HG03432 (cell line): Measurements from ENCODE around the gene LYPLAL1.
A peak's percentile ranks its signal among the peaks of the same experiment; 100 is the strongest.

ENCODE experiments used
- ATAC-seq: cut with Tn5 transposase; IDR thresholded peaks from one replicate; pipeline ENCODE4 v1.9.1; 2021; ENCODE audit warnings: mild to moderate bottlenecking, moderate library complexity; ENCODE audit not compliant: unreplicated experiment

Gene LYPLAL1

GRCh38 chr1:219173758-219174459 lies at the start of gene LYPLAL1:
TSS of gene LYPLAL1 (plus strand) at chr1:219173878. CDS start at chr1:219173891, 13 bp downstream.
- peak; percentile 76 for ATAC-seq

- no peak for ATAC-seq
These were observed 49.5 kb upstream of the LYPLAL1 start for GRCh38 chr1:219124163-219124562.

- ATAC-seq = no peak
These were observed 48.3 kb upstream of the LYPLAL1 start for GRCh38 chr1:219125342-219125741.

- no peak for ATAC-seq
These were observed 47.3 kb upstream of the LYPLAL1 start for GRCh38 chr1:219126377-219126776.

- no peak for ATAC-seq
These were observed 44.7 kb upstream of the LYPLAL1 start for GRCh38 chr1:219128957-219129356.

- peak; percentile 62 for ATAC-seq
These were observed 43.2 kb upstream of the LYPLAL1 start for GRCh38 chr1:219130366-219130935.

GRCh38 chr1:219132939-219133338 lies 40.7 kb upstream of the LYPLAL1 start:
- ATAC-seq = no peak

- no peak for ATAC-seq
These were observed 34.9 kb upstream of the LYPLAL1 start for GRCh38 chr1:219138747-219139146.

- ATAC-seq = no peak
These were observed 33.3 kb upstream of the LYPLAL1 start for GRCh38 chr1:219140303-219140877.

GRCh38 chr1:219143735-219144134 lies 29.9 kb upstream of the LYPLAL1 start:
- ATAC-seq = no peak

- ATAC-seq = no peak
These were observed 28.9 kb upstream of the LYPLAL1 start for GRCh38 chr1:219144658-219145315.

GRCh38 chr1:219147571-219148019 lies 26.1 kb upstream of the LYPLAL1 start:
- no peak for ATAC-seq

GRCh38 chr1:219149009-219149577 lies 24.6 kb upstream of the LYPLAL1 start:
- no peak for ATAC-seq

- no peak for ATAC-seq
These were observed 23.7 kb upstream of the LYPLAL1 start for GRCh38 chr1:219149953-219150352.

- no peak for ATAC-seq
These were observed 22.8 kb upstream of the LYPLAL1 start for GRCh38 chr1:219150913-219151312.

GRCh38 chr1:219151467-219151866 lies 22.2 kb upstream of the LYPLAL1 start:
- ATAC-seq = no peak

- no peak for ATAC-seq
These were observed 20.9 kb upstream of the LYPLAL1 start for GRCh38 chr1:219152751-219153150.

- ATAC-seq = no peak
These were observed 20.0 kb upstream of the LYPLAL1 start for GRCh38 chr1:219153723-219154122.

- no peak for ATAC-seq
These were observed 18.5 kb upstream of the LYPLAL1 start for GRCh38 chr1:219155135-219155534.

GRCh38 chr1:219159946-219160645 lies 13.6 kb upstream of the LYPLAL1 start:
- peak; percentile 81 for ATAC-seq

- ATAC-seq = no peak
These were observed 12.7 kb upstream of the LYPLAL1 start for GRCh38 chr1:219160967-219161366.
